ENCODE data around the gene ZDHHC16. TPM values are rescaled to one million over a fixed set of nuclear protein-coding genes. Genes with fewer than 3 reads are reported as not detected.
"Not testable (repeated sequence)": the region's sequence is repeated elsewhere in the genome, so short reads cannot be mapped to it uniquely, and the experiment has no call there.

ZDHHC16 gene
- total RNA-seq, 1 donor from 2014 or later: 28.0 TPM

DNA sequence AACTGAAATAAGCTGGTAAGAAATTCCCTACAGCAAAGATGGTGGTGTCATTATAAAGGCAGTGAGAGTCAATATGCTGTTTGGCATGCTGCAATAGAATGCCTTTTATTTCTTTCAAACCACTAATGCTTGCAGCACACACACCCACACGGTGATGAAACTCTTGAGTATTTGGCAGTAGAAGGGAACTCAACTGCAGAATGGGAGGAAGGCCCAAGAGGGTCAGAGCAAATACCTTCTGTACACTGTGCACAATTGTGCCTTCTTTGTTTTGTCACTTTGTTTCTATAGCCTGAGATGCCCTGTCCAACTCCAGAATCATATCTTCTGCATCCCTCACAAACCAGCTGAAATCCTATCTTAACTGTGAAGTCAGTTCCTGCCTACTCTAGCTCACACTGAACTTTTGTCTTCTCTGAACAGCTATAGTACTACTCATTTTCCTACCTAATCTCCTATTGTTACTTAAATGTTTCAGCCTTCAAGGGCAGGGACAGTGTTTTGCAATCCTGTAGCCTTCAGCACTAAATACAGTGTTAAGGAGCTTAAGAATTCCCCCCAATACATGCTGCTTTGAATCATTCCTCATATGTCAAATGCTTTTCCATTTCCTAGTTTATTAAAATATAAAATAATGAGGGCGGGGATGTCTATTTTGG is 30.1 kb downstream of the ZDHHC16 start:
- no peak for DNase-seq (ENCODE audit: low read depth in 2 of 2)

DNA sequence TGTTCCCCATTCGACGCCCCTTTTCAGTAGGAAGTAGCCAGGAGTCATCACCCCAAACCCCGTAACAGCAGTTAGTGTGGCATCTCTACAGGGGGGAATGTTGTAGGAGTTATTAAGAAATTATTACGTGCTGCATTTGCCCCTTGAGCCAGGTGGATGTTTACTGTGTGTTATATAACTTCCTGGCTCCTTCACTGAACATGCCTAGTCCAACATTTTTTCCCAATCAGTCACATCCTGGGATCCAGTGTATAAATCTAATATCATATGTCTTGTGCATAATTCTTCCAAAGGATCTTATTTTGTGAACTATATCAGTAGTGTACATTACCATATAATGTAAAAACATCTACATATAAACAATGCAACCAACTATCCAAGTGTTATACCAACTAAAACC is 33.4 kb downstream of the ZDHHC16 start:
- DNase-seq (ENCODE audit: low read depth in 2 of 2): not testable (repeated sequence)

DNA sequence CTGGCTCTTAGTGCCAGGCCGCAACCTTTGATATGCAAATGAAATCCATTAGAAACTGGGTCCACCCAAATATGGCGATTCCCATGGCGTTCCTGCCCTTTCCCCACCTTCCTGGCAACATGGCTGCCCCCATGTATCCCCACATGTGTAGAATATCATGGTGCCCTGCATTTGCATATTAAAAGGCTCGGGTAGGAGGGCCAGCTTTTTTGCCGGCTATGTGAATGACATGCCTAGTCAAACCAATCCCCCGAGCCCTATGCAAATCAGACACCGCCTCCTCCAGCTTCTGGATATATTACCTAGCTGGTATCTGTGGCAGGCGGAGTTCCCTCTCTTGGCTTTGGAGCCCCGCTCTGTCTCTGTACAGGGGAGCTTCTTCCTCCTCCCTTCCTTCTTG is 34.0 kb downstream of the ZDHHC16 start:
- DNase-seq (ENCODE audit: low read depth in 2 of 2): no peak

DNA sequence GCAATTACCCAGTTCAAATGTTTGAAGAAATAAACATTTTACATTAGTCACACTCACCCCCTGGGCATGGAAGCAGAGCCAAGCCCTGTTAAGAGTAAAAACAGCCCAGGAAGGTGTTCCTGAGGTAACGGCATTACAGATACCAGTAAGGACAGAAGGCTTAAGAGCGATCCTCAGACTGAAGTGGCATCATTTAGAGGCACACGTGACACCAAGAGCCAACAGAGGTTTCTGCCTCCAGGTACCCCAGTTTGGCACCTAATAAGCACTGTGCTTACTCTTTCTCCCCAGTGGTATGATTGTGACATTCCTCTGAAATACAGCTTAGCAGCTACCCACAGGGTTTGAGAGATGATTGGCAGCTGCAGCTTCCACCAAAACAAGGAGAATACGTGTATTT is 35.1 kb downstream of the ZDHHC16 start:
- DNase-seq (ENCODE audit: low read depth in 2 of 2): no peak

DNA sequence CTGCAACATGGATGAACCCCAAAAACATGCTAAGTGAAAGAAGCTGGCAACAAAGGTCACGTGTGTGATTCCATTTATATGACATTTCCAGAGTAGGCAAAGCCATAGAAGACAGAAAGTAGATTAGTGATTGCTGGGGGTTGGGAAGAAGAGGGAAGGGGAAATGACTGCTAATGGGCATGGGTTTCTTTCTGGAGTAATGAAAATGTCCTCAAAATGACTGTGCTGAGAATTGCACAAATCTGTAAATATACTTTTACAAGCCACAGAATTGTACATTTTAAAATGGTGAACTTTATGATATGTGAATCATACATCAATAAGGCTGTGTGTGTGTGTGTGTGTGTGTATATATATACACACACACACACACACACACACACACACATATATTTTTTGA is 36.4 kb downstream of the ZDHHC16 start:
- no peak for DNase-seq (ENCODE audit: low read depth in 2 of 2)

DNA sequence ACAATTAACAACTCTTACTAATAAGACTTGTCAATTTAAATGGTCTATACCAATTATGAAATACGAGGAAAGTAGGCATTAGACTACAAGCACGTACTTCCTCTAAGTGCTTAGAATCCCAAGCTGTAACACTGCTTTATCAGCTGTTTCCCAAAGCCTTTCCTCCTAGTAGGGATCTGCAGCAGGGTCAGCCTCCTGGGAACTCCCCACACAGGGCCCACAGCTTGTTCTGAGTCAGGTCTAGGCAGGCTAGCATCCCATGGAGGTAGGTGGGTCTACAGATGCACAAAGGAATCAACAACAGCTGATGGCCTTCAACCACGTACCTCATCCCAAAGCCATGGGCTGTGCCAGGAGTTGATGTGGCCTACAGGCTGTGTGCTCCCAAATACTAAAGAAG is 37.5 kb downstream of the ZDHHC16 start:
- peak in 1 of 2 donors; percentile 65 for DNase-seq (ENCODE audit: low read depth in 2 of 2)

DNA sequence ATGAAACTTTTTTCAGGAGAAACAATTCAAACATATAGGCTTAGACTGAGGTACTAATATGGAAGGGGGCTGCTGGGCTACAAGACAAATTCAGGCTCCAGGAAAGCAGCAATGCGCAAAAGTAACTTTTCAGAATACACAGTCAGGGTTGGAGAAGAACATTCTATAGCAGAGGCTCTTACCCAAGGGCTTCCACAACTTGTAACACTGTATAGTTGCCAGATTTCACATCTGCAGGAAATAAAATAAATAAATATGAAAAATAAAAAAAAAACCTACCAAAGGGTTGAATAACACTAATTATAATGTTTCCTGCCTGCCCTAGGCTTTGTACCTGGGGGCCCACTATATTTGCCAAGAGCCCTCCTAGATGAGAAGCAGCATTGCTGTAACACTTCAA is 37.9 kb downstream of the ZDHHC16 start:
- peak in 1 of 2 donors; percentile 32 for DNase-seq (ENCODE audit: low read depth in 2 of 2)

DNA sequence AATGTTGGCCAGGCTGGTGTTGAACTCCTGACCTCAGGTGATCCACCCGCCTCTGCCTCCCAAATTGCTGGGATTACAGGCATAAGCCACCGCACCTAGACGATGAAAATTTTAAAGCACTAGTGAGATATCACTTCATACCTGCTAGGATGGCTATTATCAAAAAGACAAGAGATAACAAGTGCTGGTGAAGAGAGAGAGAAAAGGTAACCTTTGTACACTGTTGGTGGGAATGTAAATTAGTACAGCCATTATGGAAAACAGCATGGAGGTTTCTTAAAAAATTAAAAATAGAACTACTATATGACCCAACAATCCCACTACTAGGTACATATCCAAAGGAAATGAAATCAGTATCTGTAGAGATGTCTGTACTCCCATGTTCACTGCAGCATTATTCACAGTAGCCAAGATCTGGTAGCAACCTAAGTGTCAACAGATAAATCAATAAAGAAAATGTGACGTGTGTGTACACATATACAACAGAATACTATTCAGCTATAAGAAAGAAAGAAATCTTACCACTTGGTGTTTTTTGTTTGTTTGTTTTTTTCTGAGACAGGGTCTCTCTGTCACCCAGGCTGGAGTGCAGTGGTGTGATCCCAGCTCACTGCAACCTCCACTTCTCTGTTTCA is 39.8 kb downstream of the ZDHHC16 start:
- DNase-seq (ENCODE audit: low read depth in 2 of 2): no peak

DNA sequence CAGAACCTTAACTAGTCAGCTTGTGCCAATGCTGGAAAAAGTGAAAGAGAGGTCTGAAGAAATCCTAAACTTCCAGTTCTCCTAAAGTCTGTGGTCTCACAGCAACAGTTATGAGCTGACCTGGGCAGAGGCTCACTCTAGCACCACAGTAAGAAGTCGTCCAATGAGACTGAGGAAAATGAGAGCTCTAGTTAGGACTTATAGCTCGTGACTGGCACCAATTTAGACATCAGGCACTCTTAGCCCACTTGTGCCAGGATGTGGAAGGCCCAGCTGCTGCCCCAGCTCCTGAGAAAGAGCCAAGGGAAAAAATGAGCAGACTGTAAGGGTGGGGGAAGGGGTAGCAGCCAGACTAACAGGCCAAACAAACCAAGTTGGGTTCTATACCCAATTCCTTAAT is 44.6 kb downstream of the ZDHHC16 start:
- DNase-seq (ENCODE audit: low read depth in 2 of 2): no peak

DNA sequence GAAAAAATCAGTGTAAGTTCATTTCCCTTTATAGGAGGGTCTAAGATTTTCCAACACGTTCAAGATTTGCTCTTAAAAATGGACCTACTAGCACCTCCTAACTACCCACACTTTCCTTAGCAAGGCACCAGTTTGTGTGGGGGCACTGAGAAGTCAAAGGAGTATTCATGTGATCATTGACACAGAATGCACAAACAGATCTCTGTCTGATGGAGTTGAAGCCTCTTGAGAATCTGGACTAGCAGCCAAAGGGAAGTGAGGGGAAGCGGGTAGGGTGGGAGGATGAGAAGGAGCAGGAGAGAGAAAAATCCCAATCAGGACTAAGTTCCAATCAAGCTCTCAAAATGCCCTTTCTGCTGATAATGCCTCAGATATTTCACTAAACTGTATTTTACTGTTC is 48.2 kb downstream of the ZDHHC16 start:
- no peak for DNase-seq (ENCODE audit: low read depth in 2 of 2)

DNA sequence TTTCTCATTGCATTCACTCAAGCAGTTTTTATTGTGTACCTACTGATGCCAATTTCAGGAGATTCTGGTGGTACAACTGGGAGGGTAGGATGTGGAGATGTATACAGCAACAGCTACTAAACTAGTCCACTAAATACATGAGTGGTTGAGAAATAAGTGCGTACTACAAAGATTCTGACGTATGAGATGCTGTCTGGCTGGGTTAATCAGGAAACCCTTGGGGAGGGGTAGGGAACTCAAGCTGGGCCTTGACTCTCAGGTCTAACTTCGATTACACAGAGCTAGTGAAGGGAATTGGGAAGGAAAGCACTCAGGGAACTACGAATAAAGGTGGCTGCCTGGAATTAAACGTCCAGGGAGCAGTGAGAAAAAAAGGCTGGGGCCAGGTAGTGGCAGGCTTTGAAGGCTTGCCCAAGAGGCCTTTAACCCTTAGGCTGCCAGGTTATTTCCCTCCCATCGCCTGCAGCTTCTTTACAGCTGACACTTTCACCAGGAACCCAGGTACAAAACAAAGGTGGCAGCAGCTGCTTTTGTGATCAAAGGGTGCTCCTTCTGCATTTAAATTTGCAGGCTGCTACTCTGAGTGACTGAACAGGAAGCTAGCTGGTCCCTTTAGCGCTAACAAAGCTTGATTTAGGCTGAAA is 49.0 kb downstream of the ZDHHC16 start:
- no peak for DNase-seq (ENCODE audit: low read depth in 2 of 2)

DNA sequence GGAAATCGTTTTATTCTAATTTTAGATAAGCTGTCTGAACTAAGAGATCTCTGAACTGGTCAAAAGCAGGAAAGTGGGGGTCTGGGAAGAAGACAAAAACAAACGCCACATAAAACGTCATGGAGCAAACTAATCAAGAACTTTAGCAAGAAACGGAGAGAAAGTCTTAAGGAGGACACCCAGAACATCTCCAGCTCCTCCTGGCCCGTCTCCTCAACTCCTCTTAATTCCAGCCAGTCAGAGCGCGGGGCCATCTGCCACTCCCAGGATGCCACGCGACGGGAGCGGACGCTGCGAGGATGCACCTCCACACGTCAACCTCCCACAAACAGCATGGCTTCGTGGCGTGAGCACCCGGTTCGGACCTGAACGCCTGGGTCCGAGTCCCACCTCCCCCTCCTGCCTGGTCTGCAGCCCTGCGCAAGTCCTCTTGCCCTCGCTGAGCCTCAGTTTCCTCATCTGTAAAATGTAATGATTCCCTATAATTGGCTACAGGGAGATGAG is 51.6 kb downstream of the ZDHHC16 start:
- peak in 1 of 2 donors; percentile 88 for DNase-seq (ENCODE audit: low read depth in 2 of 2)

DNA sequence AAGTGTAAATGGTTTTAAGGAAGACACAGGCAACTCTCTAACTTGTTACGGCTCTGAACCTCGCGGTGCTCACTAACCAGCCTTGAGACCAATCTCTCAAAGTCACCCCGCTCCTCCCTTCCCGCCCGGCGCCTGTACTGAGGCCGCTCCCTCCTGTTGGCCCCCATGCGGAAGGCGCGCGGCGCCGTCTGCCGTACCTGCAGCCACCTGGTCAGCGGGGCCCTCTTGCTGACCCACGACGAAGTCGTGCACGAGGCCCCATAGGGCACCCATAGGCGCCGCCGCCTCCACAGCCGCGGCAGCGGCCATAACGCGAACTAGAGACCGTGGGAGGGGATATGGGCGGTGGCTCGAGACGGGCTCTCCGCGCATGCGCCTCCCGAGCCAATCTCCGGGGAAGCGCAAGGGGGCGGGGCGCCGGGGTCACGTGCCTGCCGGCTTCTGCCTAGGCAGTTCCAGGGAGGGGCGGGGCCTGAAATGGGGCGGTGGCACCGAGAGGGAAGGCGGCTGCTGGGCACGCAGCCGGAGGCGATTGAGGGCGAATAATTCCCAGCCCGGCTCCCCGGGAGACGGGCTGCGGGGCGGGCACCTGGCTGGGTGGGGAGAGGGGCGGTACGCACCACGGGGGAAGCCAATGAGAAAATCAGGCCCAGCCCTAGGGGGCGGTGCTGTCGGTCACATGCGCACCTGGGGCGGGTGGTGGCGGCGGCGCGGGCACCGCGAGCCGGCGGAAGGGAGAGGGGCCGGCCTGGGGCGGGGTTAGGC is 52.3 kb downstream of the ZDHHC16 start, which contains the start of gene MMS19:
Gene MMS19, minus strand, starts transcription at position 347 of the 765 bp plus-strand sequence. Its CDS starts 38 bp downstream, at position 309.
- DNase-seq (ENCODE audit: low read depth in 2 of 2): peak; percentile 92 to 98

DNA sequence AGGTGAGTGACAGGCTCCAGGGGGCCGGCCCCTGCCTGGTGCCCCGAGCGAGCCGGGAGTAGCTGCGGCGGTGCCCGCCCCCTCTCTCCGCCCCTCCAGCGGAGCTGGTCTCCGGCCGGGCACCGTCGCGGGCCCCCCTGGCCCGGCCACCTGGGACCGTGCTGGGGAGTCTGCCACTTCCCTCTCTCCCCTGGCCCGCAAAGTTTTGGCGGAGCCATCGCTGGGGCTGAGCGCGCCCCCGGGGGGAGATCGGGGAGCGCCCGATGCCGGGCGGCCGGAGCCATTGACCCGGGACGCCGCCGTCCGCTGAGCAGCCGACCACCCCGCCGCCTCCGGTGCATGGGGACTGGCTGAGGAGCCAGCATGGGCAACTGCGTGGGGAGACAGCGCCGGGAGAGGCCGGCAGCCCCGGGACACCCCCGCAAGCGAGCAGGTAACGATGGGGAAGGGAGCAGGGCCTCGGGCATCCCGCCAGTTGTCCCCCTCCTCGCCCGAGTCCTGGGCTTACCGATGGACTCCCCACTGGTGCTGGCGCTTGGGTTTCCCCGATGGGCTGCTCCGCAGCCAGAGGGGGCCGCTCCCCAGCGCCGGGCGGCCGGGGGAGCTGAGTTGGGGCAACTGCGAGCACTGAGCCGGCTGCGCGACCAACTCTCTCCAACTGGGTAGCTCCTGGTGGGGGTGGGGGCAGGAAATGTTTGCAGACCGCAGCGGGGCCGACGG is 53.0 kb downstream of the ZDHHC16 start, which contains the start of gene UBTD1:
Gene UBTD1, plus strand, starts transcription at position 84 of the 720 bp plus-strand sequence. Its CDS starts 280 bp downstream, at position 364.
- peak in 1 of 2 donors; percentile 70 for DNase-seq (ENCODE audit: low read depth in 2 of 2)

DNA sequence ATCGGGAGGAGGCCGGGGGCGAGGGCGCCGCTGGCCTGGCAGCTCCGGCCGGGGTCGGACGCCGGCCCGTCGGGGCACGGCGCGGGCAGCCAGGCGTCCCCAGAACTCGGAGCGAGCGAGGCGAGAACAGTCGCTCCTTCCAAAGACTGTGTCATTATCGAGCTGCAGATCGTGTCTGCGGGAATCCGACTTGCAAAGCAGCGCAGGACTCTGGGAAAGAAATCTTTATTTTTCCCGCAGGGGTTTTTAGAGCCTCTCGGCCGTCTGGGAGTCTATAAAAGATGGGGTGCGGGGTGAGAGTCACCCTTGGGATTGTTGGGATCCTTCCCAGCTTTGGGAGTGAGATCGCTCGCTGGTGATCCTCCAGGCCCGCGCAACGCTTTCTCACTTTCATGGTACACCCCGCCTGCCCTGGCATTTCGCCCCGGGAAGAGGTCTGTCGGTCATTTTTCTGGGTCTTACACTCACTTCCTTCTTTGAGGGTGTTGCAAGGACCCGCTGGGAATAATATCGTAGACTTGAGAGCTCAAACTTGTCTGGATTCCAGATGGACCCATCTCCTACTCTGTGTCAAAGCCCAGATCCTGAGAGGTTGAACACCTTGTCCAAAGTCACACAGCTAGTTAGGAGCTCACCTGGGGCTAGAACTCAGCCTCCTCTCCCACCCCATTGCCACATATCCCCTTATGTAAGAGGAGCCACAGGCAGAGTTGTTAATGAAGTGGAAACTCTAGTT is 53.8 kb downstream of the ZDHHC16 start:
- peak in 1 of 2 donors; percentile 31 for DNase-seq (ENCODE audit: low read depth in 2 of 2)

DNA sequence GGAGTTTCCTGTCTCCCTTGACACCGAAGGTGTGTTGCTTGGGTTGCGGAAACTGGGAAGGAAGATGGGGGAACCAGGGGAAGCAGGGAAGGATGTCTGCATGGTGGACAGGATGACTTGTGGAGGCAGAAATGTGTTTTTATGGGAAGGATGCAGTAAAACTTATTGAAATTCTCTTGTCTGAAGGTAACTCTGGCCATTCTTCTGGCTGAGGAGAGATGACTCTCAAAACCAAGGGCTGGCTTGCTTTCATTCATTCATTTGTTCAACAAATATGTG is 54.3 kb downstream of the ZDHHC16 start:
- DNase-seq (ENCODE audit: low read depth in 2 of 2): peak; percentile 77 to 78

DNA sequence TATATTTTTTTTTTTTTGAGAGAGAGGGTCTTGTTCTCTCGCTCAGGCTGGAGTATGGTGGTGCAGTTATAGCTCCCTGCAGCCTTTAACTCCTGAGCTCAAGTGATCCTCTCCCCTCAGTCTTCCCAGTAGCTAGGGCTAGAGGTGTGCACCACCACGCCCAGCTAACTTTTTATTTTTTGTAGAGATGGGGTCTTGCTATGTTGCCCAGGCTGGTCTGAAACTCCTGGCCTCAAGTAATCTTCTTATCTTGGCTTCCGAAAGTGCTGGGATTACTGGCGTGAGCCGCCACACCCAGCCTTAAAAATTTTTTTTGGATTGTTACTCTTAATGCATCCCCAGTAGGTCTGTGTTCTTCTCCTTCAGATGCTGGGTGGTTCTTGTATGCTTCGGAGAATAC is 56.9 kb downstream of the ZDHHC16 start:
- no peak for DNase-seq (ENCODE audit: low read depth in 2 of 2)

DNA sequence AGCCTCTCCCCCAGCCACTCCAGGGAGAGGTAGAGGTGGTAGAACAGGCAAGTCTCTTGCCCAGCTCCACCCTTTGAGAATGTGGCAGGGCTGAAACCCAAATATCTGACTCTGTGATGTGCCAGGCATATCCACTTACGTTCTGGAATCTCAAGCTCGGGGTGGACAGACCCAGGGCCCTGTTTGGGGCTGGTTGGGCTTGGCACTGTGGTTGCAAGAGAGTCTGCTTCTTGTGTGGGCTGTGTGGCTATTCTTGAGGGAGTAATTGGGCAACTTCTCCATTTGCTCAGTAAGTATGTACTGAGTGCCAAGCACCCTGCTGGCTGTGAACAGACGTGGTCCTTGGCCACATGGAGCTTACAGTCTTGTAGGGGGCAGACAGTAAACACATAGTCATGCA is 57.4 kb downstream of the ZDHHC16 start:
- DNase-seq (ENCODE audit: low read depth in 2 of 2): no peak

DNA sequence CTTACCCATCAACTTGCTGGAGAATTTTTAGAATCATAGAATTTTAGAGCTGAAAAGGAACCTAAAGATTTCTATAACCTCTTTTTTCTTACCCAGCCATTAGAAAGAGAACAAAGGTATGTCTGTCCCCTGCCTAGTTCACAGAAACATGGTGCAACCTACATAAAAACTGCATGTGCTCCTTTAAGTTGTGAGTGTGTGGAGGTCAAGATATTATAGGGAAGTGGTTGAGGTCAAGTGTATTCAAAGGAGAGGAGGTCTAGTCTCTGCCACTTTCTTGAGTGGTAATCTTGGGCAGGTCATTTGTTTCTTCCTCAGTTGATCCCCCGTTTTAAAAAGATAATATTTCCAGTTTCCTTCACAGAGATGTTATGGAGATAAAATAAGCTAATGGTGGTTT is 59.2 kb downstream of the ZDHHC16 start:
- no peak for DNase-seq (ENCODE audit: low read depth in 2 of 2)

DNA sequence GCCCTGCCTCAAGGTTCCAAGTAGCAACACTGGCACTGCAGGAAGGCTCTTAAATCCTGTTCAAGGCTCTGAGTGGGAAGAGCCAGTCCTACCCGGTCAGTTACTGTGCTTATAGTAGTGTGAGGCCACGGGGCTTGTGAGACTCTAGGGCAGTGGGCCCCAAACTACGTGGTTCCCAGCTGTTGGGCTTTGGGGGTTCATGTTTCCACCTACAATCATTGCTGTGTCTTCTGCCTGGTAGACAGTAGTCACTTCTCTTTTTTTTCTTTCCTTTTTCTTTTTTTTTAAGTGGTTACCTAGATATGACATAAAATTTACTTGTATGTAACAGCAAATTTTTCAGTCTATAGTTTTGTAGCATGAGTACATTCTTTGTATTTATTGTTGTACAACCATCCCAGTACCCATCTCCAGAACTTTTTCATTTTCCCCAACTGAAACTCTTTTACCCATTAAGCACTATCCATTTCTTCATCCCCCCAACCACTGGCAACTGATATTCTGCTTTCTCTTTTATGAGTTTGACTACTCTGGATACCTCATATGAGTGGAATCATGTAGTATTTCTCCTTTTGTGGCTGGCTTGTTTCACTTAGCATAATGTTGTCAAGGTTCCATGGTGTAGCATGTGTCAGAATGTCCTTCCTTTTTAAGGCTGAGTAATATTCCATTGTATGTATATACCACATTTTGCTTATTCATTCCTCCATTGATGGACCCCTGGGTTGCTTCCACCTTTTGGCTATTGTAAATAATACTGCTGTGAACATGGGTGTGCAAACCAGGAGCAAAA is 60.4 kb downstream of the ZDHHC16 start:
- DNase-seq (ENCODE audit: low read depth in 2 of 2): no peak
